Panc1 (cell line): ENCODE measurements around the gene FBXL15.

ENCODE experiments used
- CTCF ChIP-seq: fragments of 450-650 bp; IDR thresholded peaks from 2 replicates; pipeline ENCODE4 v1.5.1; 2017; ENCODE audit warnings: mild to moderate bottlenecking
- POLR2AphosphoS5 ChIP-seq: IDR thresholded peaks from 2 replicates; pipeline ENCODE4 v1.6.1; 2012; ENCODE audit warnings: mild to moderate bottlenecking, low read depth, low read length, moderate library complexity
- REST ChIP-seq, 2 experiments: IDR thresholded peaks; 2 replicates each; pipeline ENCODE4 v1.6.1; 2011 to 2012; ENCODE audit warnings: low read depth in 2 of 2, control low read depth in 1 of 2, low read length in 1 of 2, mild to moderate bottlenecking in 1 of 2, moderate library complexity in 1 of 2; ENCODE audit not compliant: insufficient read depth in 1 of 2
- TCF7L2 ChIP-seq: IDR thresholded peaks from 2 replicates; pipeline ENCODE4 v1.6.1; 2011; ENCODE audit warnings: mild to moderate bottlenecking, low read depth, low read length, inconsistent platforms

DNA sequence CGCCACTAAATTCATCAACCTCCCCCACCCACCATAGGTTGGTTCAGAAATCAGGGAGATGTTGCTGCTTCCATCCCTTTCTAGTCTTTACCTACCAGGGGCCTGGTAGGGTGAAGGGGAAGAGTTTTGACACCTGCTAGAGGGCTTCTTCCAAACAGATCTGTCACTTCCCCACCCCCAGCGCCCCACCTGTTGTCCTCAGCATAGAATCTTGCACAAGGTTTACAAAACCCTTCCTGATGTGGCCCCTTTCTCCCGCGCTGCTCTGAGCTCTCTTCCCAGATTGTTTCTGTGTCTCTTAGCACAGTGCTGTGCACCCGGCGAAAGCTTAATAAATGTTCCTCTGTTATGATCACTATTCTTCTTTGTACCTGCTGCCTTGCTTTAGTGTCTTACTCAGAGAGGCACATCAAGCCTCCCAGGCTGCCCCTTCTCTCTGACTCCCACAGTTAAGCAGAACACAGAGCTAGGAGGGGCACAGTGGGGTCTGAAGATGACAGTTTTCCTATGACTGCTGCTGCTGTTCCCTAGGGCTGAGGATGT lies 41.9 kb downstream of the FBXL15 start:
- TF ChIP-seq CTCF (no peak), REST (IDR thresholded peaks at IDR 0.05; ENCODE audit: insufficient read depth in 1 of 2, low read depth in 2 of 2, low read length in 1 of 2) (no peak), POLR2AphosphoS5 (no peak), TCF7L2 (no peak)
